Mesenchymal stem cell (in vitro differentiated cells and primary cell): Measurements from ENCODE around the gene OTUB2.

Source experiments
- DNase-seq: peaks from one replicate; pipeline ENCODE4 v3.0.0-alpha.2; 2013
- H2AFZ ChIP-seq: one replicate; pipeline ENCODE4 v1.6.1; 2013; ENCODE audit warnings: low read depth, mild to moderate bottlenecking, control low read depth, inconsistent platforms, low read length, moderate library complexity
- H2AK5ac ChIP-seq: 2 replicates; pipeline ENCODE4 v1.6.1; 2013; ENCODE audit warnings: low read length, moderate library complexity, mild to moderate bottlenecking, inconsistent platforms; ENCODE audit not compliant: severe bottlenecking
- H2BK120ac ChIP-seq: one replicate; pipeline ENCODE4 v1.6.1; 2013; ENCODE audit warnings: low read depth, mild to moderate bottlenecking, inconsistent platforms, low read length, moderate library complexity
- H2BK12ac ChIP-seq, 2 experiments: one replicate each; pipeline ENCODE4 v1.6.1; 2013; ENCODE audit warnings: inconsistent platforms in 2 of 2, low read length in 2 of 2, mild to moderate bottlenecking in 2 of 2, moderate library complexity in 2 of 2, control low read depth in 1 of 2
- H2BK15ac ChIP-seq: one replicate; pipeline ENCODE4 v1.6.1; 2013; ENCODE audit warnings: mild to moderate bottlenecking, low read depth, inconsistent platforms; ENCODE audit not compliant: poor library complexity, severe bottlenecking
- H2BK5ac ChIP-seq: 2 replicates; pipeline ENCODE4 v1.6.1; 2013; ENCODE audit warnings: low read depth, mild to moderate bottlenecking, low read length, control low read depth, inconsistent platforms; ENCODE audit not compliant: poor library complexity, severe bottlenecking
- H3K14ac ChIP-seq, 2 experiments: one replicate each; pipeline ENCODE4 v1.6.1; 2013; ENCODE audit warnings: inconsistent platforms in 2 of 2, low read length in 2 of 2, control low read depth in 1 of 2, mild to moderate bottlenecking in 1 of 2, moderate library complexity in 1 of 2
- H3K18ac ChIP-seq, 2 experiments: one replicate each; pipeline ENCODE4 v1.6.1; 2013; ENCODE audit warnings: inconsistent platforms in 2 of 2, low read length in 2 of 2, control low read depth in 1 of 2, low read depth in 1 of 2, mild to moderate bottlenecking in 1 of 2
- H3K23ac ChIP-seq, 2 experiments: one replicate each; pipeline ENCODE4 v1.6.1; 2013; ENCODE audit warnings: inconsistent platforms in 2 of 2, low read length in 2 of 2, mild to moderate bottlenecking in 2 of 2, moderate library complexity in 2 of 2, control low read depth in 1 of 2
- H3K27ac ChIP-seq: 2 replicates; pipeline ENCODE4 v1.5.1; 2013; ENCODE audit warnings: mild to moderate bottlenecking, moderate library complexity, low read length, control low read depth, inconsistent platforms; ENCODE audit not compliant: poor library complexity, severe bottlenecking
- H3K27me3 ChIP-seq, 2 experiments: 2 replicates each; pipeline versions ENCODE4 v1.6.1 to v1.7.0; 2013; ENCODE audit warnings: low read length in 2 of 2, mild to moderate bottlenecking in 2 of 2, moderate library complexity in 2 of 2, control low read depth in 1 of 2, inconsistent platforms in 1 of 2; ENCODE audit not compliant: control insufficient read depth in 1 of 2, insufficient read depth in 1 of 2
- H3K36me3 ChIP-seq, 2 experiments: 2 replicates each; pipeline versions ENCODE4 v1.6.1 to v1.7.0; 2013; ENCODE audit warnings: low read length in 2 of 2, control low read depth in 1 of 2, inconsistent platforms in 1 of 2, low read depth in 1 of 2, mild to moderate bottlenecking in 1 of 2; ENCODE audit not compliant: insufficient read depth in 2 of 2, control insufficient read depth in 1 of 2
- H3K4ac ChIP-seq, 2 experiments: one replicate each; pipeline ENCODE4 v1.6.1; 2013; ENCODE audit warnings: inconsistent platforms in 2 of 2, low read length in 2 of 2, mild to moderate bottlenecking in 2 of 2, moderate library complexity in 2 of 2, control low read depth in 1 of 2, low read depth in 1 of 2
- H3K4me1 ChIP-seq: 2 replicates; pipeline ENCODE4 v1.6.1; 2013; ENCODE audit warnings: low read depth, low read length, control low read depth; ENCODE audit not compliant: control insufficient read depth, insufficient read depth
- H3K4me2 ChIP-seq: 2 replicates; pipeline ENCODE4 v1.6.1; 2013; ENCODE audit warnings: low read length, mild to moderate bottlenecking, inconsistent platforms; ENCODE audit not compliant: poor library complexity, severe bottlenecking
- H3K4me3 ChIP-seq, 2 experiments: 2 replicates each; pipeline versions ENCODE4 v1.5.1 to v1.7.0; 2013; ENCODE audit warnings: low read length in 2 of 2, mild to moderate bottlenecking in 2 of 2, control low read depth in 1 of 2, low read depth in 1 of 2; ENCODE audit not compliant: insufficient read depth in 1 of 2
- H3K79me1 ChIP-seq: replicated peaks from 2 replicates; pipeline ENCODE4 v1.6.1; 2013; ENCODE audit warnings: mild to moderate bottlenecking, control low read depth, low read length, inconsistent platforms; ENCODE audit not compliant: poor library complexity, severe bottlenecking
- H3K9ac ChIP-seq: 2 replicates; pipeline ENCODE4 v1.7.0; 2013; ENCODE audit warnings: mild to moderate bottlenecking, low read length, moderate library complexity
- H3K9me3 ChIP-seq: 2 replicates; pipeline ENCODE4 v1.7.0; 2013; ENCODE audit warnings: mild to moderate bottlenecking, low read length; ENCODE audit not compliant: control insufficient read depth
- H4K8ac ChIP-seq: one replicate; pipeline ENCODE4 v1.6.1; 2013; ENCODE audit warnings: inconsistent platforms, mild to moderate bottlenecking, low read length, moderate library complexity
- H4K91ac ChIP-seq: one replicate; pipeline ENCODE4 v1.6.1; 2013; ENCODE audit warnings: mild to moderate bottlenecking, low read length, inconsistent platforms
- WGBS: methylation state at CpG from one replicate; pipeline ENCODE4 v1.1.7; 2013; ENCODE audit warnings: mixed read lengths; 5-methylcytosine and 5-hydroxymethylcytosine counted together

The OTUB2 gene

DNA sequence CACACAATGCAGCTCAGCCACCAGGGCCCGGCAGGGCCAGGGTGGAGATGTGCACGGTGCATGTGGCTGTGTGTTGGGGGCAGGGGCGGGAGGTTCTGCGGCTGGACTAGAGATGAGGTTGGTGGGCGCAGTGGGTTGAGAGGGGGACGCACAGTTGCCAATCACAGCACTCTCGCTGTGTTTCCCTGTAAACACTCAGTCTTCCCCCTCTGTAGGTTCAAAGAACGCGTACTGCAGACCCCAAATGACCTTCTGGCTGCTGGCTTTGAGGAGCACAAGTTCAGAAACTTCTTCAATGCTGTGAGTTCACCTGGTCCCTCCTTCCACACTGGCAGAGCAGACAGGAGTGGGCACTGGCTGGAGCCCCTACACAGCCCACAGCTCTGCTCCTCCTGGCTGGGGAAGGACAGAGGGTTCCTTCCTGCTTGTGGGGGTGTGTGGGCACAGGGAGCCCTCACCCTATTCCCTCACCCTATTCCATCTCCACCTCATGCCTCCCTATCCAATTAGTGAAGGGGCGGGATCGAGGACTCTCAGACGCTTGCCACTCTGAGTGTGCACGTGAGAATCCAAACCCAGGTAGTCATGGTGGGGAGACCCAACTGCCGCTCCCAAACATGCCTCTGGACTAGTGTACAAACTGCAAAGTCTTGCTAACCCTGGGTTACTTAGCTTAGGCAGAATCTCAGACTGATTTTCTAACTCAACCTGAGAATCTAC lies 17.8 kb downstream of the OTUB2 start:
- H2BK5ac ChIP-seq = no peak overlapping the region
- no peak overlapping the region for H3K23ac ChIP-seq
- H3K79me1 ChIP-seq = peaks cover 19% of the 10 kb centered on the region
- H3K4me2 ChIP-seq = no peak overlapping the region
- H4K91ac ChIP-seq = no peak overlapping the region
- 97% methylated on average over 13 of the region's 14 CpGs for WGBS
- H3K18ac ChIP-seq = no peak overlapping the region
- DNase-seq = no peak
- no peak overlapping the region for H3K14ac ChIP-seq
- no peak overlapping the region for H4K8ac ChIP-seq
- H3K4me1 ChIP-seq = peaks cover 6% of the 10 kb centered on the region
- H3K9ac ChIP-seq = no peak overlapping the region
- H2BK12ac ChIP-seq = no peak overlapping the region
- H3K9me3 ChIP-seq = no peaks in the 10 kb centered on the region
- H3K4me3 ChIP-seq = no peak overlapping the region
- no peak overlapping the region for H3K27ac ChIP-seq
- no peak overlapping the region for H2BK15ac ChIP-seq
- peaks cover 53 to 90% of the 10 kb centered on the region in 2 experiments for H3K36me3 ChIP-seq
- H3K27me3 ChIP-seq = no peaks in the 10 kb centered on the region
- H3K4ac ChIP-seq = no peak overlapping the region
- H2AFZ ChIP-seq = no peak overlapping the region
- no peak overlapping the region for H2BK120ac ChIP-seq
- no peak overlapping the region for H2AK5ac ChIP-seq

- H2BK15ac ChIP-seq = no peak overlapping the region
- peaks cover 19% of the 10 kb centered on the region for H3K79me1 ChIP-seq
- no peak overlapping the region for H3K18ac ChIP-seq
- no peak overlapping the region for H2AK5ac ChIP-seq
- H2BK5ac ChIP-seq = no peak overlapping the region
- no peak overlapping the region for H3K4ac ChIP-seq
- no peak overlapping the region for H3K27ac ChIP-seq
- H3K36me3 ChIP-seq = peaks cover 59 to 90% of the 10 kb centered on the region in 2 experiments
- no peak overlapping the region for H3K23ac ChIP-seq
- H3K9me3 ChIP-seq = no peaks in the 10 kb centered on the region
- no peaks in the 10 kb centered on the region for H3K27me3 ChIP-seq
- H3K4me2 ChIP-seq = no peak overlapping the region
- no peak for DNase-seq
- no peak overlapping the region for H3K14ac ChIP-seq
- no peak overlapping the region for H2AFZ ChIP-seq
- H3K4me1 ChIP-seq = peaks cover 6% of the 10 kb centered on the region
- no peak overlapping the region for H3K4me3 ChIP-seq
- H4K8ac ChIP-seq = no peak overlapping the region
- no peak overlapping the region for H2BK120ac ChIP-seq
- H2BK12ac ChIP-seq = no peak overlapping the region
- WGBS = 94% methylated on average over 20 of the region's 20 CpGs
- no peak overlapping the region for H3K9ac ChIP-seq
- H4K91ac ChIP-seq = no peak overlapping the region
Observed at GRCh38 chr14:94044476-94045091, 18.4 kb downstream of the OTUB2 start.

DNA sequence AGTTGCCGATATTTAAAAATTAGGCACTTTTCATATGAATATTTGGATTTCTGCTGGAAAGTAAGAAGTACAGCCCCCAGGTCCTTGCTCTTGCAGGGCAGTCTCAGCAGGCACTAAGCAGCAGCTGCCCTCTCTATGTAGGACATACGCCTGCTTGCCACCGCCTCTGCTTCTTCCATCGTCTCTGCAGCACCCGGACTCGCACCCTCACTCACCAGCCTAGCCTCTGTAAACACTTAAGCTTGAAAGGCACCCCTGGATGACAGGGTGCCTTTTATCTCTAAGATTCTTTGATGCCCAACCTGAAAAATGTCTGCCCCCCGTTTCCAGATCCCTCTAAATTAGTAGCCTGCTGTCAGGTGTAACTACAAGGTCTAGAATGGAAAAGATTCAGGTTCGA lies 19.0 kb downstream of the OTUB2 start:
- no peak overlapping the region for H3K4me3 ChIP-seq
- H2AFZ ChIP-seq = no peak overlapping the region
- H3K23ac ChIP-seq = no peak overlapping the region
- H3K4ac ChIP-seq = no peak overlapping the region
- peaks cover 64 to 92% of the 10 kb centered on the region in 2 experiments for H3K36me3 ChIP-seq
- no peak overlapping the region for H2BK12ac ChIP-seq
- H4K91ac ChIP-seq = no peak overlapping the region
- no peak overlapping the region for H4K8ac ChIP-seq
- no peaks in the 10 kb centered on the region for H3K9me3 ChIP-seq
- H2AK5ac ChIP-seq = no peak overlapping the region
- H3K14ac ChIP-seq = no peak overlapping the region
- H3K18ac ChIP-seq = no peak overlapping the region
- no peak overlapping the region for H3K27ac ChIP-seq
- no peak overlapping the region for H2BK15ac ChIP-seq
- no peaks in the 10 kb centered on the region for H3K27me3 ChIP-seq
- peaks cover 6% of the 10 kb centered on the region for H3K4me1 ChIP-seq
- H2BK120ac ChIP-seq = no peak overlapping the region
- H2BK5ac ChIP-seq = no peak overlapping the region
- H3K9ac ChIP-seq = no peak overlapping the region
- H3K79me1 ChIP-seq = peaks cover 24% of the 10 kb centered on the region
- H3K4me2 ChIP-seq = no peak overlapping the region
- DNase-seq = no peak
- WGBS = 96% methylated on average over 8 of the region's 8 CpGs

GRCh38 chr14:94045563-94046345 lies 19.6 kb downstream of the OTUB2 start:
- H3K9ac ChIP-seq = no peak overlapping the region
- H3K4me2 ChIP-seq = no peak overlapping the region
- no peak overlapping the region for H2BK15ac ChIP-seq
- no peak overlapping the region for H2BK5ac ChIP-seq
- H3K14ac ChIP-seq = no peak overlapping the region
- H3K9me3 ChIP-seq = no peaks in the 10 kb centered on the region
- no peak for DNase-seq
- H3K27ac ChIP-seq = no peak overlapping the region
- H3K27me3 ChIP-seq = no peaks in the 10 kb centered on the region
- 97% methylated on average over 19 of the region's 19 CpGs for WGBS
- no peak overlapping the region for H2BK12ac ChIP-seq
- H3K79me1 ChIP-seq = peaks cover 27% of the 10 kb centered on the region
- no peak overlapping the region for H2AK5ac ChIP-seq
- H4K91ac ChIP-seq = no peak overlapping the region
- H3K4me1 ChIP-seq = peaks cover 9% of the 10 kb centered on the region
- no peak overlapping the region for H3K4me3 ChIP-seq
- no peak overlapping the region for H4K8ac ChIP-seq
- no peak overlapping the region for H3K23ac ChIP-seq
- H3K18ac ChIP-seq = no peak overlapping the region
- no peak overlapping the region for H2AFZ ChIP-seq
- peaks cover 71 to 91% of the 10 kb centered on the region in 2 experiments for H3K36me3 ChIP-seq
- H3K4ac ChIP-seq = no peak overlapping the region
- H2BK120ac ChIP-seq = no peak overlapping the region
